Measurements from ENCODE around the gene NUTM2F. TPM values are rescaled to one million over a fixed set of nuclear protein-coding genes. Genes with fewer than 3 reads are reported as not detected.
"Not testable (repeated sequence)": the region's sequence is repeated elsewhere in the genome, so short reads cannot be mapped to it uniquely, and the experiment has no call there.

The NUTM2F gene
- total and polyA plus RNA-seq, 2 of the 13 experiments (the other 11 are each of a cell fraction or from before 2014, with no cell fraction given) = 0.09 TPM; not detected in 1

GRCh38 chr9:94374176-94375056 lies 46.0 kb upstream of the NUTM2F start (continued):
- TF ChIP-seq SOX6 (IDR thresholded peaks at IDR 0.05); CREM (CRISPR knock-in tag; IDR thresholded peaks at IDR 0.05): not testable (repeated sequence)
- TF ChIP-seq SOX6 (CRISPR knock-in tag; IDR thresholded peaks at IDR 0.05) (peak; percentile 24; the same call in 1 of the 2 replicates), MYC (CRISPR knock-in tag; IDR thresholded peaks at IDR 0.05; ENCODE audit: borderline replicate concordance) (peak; percentile 24; the same call in 1 of the 2 replicates), HDAC1 (CRISPR knock-in tag; IDR thresholded peaks at IDR 0.05) (peak; percentile 63), GABPB1 (CRISPR knock-in tag; IDR thresholded peaks at IDR 0.05) (peak; percentile 94), ARID4A (CRISPR knock-in tag; IDR thresholded peaks at IDR 0.05; ENCODE audit: borderline replicate concordance) (peak; percentile 61; the same call in 1 of the 2 replicates), KAT8 (CRISPR knock-in tag; IDR thresholded peaks at IDR 0.05) (peak; percentile 96), SALL2 (CRISPR knock-in tag; IDR thresholded peaks at IDR 0.05) (peak; percentile 80; the same call in 1 of the 2 replicates), IRF2 (CRISPR knock-in tag; IDR thresholded peaks at IDR 0.05) (peak; percentile 72), GABPA (IDR thresholded peaks at IDR 0.05; ENCODE audit: low read depth, low read length) (peak; percentile 60), GABPA (CRISPR knock-in tag; IDR thresholded peaks at IDR 0.05; ENCODE audit: low read depth) (peak; percentile 91), TFDP2 (CRISPR knock-in tag; IDR thresholded peaks at IDR 0.05) (peak; percentile 52), ZNF724P (CRISPR knock-in tag; IDR thresholded peaks at IDR 0.05; ENCODE audit: borderline replicate concordance) (0 out of 2 replicates have a peak, but pooled peaks have one; percentile 25), CREM (IDR thresholded peaks at IDR 0.05) (peak; percentile 93), DR1 (CRISPR knock-in tag; IDR thresholded peaks at IDR 0.05) (peak; percentile 86), PHF21A (CRISPR knock-in tag; IDR thresholded peaks at IDR 0.05) (peak; percentile 16; the same call in 1 of the 2 replicates), ZNF777 (CRISPR knock-in tag; IDR thresholded peaks at IDR 0.05) (peak; percentile 9; the same call in 1 of the 2 replicates), SPEN (CRISPR knock-in tag; IDR thresholded peaks at IDR 0.05; ENCODE audit: low read depth) (peak; percentile 36; the same call in 1 of the 2 replicates), ZFX (CRISPR knock-in tag; IDR thresholded peaks at IDR 0.05; ENCODE audit: low read depth) (peak; percentile 69)
- TF ChIP-seq, protein P1, sequence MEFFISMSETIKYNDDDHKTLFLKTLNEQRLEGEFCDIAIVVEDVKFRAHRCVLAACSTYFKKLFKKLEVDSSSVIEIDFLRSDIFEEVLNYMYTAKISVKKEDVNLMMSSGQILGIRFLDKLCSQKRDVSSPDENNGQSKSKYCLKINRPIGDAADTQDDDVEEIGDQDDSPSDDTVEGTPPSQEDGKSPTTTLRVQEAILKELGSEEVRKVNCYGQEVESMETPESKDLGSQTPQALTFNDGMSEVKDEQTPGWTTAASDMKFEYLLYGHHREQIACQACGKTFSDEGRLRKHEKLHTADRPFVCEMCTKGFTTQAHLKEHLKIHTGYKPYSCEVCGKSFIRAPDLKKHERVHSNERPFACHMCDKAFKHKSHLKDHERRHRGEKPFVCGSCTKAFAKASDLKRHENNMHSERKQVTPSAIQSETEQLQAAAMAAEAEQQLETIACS (CRISPR knock-in tag; IDR thresholded peaks at IDR 0.05) = 0 out of 2 replicates have a peak, but pooled peaks have one; percentile 32

All from HepG2 (cell line).